Ishikawa (cell line): ENCODE measurements around the gene NEIL1.

Experiments
- CREB1 ChIP-seq: IDR thresholded peaks from 2 replicates; pipeline ENCODE4 v1.6.1; 2012; ENCODE audit warnings: low read depth
- EGR1 ChIP-seq: IDR thresholded peaks from 2 replicates; pipeline ENCODE4 v1.6.1; 2012
- EP300 ChIP-seq: IDR thresholded peaks from 2 replicates; pipeline ENCODE4 v1.6.1; 2012; ENCODE audit warnings: borderline replicate concordance
- FOXM1 ChIP-seq: IDR thresholded peaks from 2 replicates; pipeline ENCODE4 v1.6.1; 2012; ENCODE audit warnings: low read depth, borderline replicate concordance
- RAD21 ChIP-seq: IDR thresholded peaks from 2 replicates; pipeline ENCODE4 v1.6.1; 2012; ENCODE audit warnings: low read depth
- TAF1 ChIP-seq: IDR thresholded peaks from 2 replicates; pipeline ENCODE4 v1.6.1; 2012; ENCODE audit warnings: low read depth, mild to moderate bottlenecking
- TEAD4 ChIP-seq: IDR thresholded peaks from 2 replicates; pipeline ENCODE4 v1.6.1; 2012
- YY1 ChIP-seq: IDR thresholded peaks from 2 replicates; pipeline ENCODE4 v1.6.1; 2012; ENCODE audit warnings: low read depth
- TF ChIP-seq, protein P1 (sequence below): IDR thresholded peaks from 2 replicates; pipeline ENCODE4 v1.6.1; 2012; ENCODE audit warnings: low read depth, mild to moderate bottlenecking

DNA sequence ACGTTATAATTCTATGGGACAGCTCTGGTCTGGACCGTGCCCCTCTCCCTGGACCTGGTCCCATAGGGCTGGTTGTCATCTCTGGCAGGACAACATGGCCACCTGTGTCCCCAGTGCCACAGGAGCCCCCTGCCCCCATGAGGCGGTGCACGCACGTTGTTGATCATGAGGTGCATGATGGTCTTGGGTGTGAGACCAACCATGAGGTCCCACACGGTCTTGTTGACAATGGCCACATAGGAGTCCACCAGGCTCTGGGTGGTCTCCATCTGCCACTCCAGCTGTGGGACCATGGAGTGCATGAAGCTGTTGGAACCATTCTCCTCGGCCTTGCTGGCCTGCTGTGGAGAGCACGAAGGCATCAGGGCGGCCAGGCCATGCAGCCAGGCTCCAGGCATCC, 44.5 kb upstream of the NEIL1 start:
- TF ChIP-seq TEAD4: no peak
- TF ChIP-seq, protein P1, sequence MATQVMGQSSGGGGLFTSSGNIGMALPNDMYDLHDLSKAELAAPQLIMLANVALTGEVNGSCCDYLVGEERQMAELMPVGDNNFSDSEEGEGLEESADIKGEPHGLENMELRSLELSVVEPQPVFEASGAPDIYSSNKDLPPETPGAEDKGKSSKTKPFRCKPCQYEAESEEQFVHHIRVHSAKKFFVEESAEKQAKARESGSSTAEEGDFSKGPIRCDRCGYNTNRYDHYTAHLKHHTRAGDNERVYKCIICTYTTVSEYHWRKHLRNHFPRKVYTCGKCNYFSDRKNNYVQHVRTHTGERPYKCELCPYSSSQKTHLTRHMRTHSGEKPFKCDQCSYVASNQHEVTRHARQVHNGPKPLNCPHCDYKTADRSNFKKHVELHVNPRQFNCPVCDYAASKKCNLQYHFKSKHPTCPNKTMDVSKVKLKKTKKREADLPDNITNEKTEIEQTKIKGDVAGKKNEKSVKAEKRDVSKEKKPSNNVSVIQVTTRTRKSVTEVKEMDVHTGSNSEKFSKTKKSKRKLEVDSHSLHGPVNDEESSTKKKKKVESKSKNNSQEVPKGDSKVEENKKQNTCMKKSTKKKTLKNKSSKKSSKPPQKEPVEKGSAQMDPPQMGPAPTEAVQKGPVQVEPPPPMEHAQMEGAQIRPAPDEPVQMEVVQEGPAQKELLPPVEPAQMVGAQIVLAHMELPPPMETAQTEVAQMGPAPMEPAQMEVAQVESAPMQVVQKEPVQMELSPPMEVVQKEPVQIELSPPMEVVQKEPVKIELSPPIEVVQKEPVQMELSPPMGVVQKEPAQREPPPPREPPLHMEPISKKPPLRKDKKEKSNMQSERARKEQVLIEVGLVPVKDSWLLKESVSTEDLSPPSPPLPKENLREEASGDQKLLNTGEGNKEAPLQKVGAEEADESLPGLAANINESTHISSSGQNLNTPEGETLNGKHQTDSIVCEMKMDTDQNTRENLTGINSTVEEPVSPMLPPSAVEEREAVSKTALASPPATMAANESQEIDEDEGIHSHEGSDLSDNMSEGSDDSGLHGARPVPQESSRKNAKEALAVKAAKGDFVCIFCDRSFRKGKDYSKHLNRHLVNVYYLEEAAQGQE: no peak
- no peak for TF ChIP-seq TAF1
- TF ChIP-seq FOXM1: no peak
- no peak for TF ChIP-seq EGR1
- TF ChIP-seq CREB1: no peak
- no peak for TF ChIP-seq YY1
- TF ChIP-seq EP300: no peak
- no peak for TF ChIP-seq RAD21
